Measurements from ENCODE around the gene PGBD5.

GRCh38 chr1:230284891-230285290, 141.2 kb downstream of the PGBD5 start:
- TF ChIP-seq CTCF (IDR thresholded peaks at IDR 0.05; ENCODE audit: insufficient read depth, low read depth, low read length) (no peak), EZH2 (IDR thresholded peaks at IDR 0.05; ENCODE audit: insufficient read depth, low read length) (no peak)

All from astrocyte (in vitro differentiated cells and primary cell).